Activated CD4-positive, alpha-beta T cell treated with anti-CD3 and anti-CD28 coated beads, Interleukin-2, amount 10 ng/mL, durations not matched to agents 24 days and 14 days (primary cell): ENCODE measurements around the gene CFL2. TPM values are rescaled to one million over a fixed set of nuclear protein-coding genes. Genes with fewer than 3 reads are reported as not detected.
A peak's percentile ranks its signal among the peaks of the same experiment; 100 is the strongest.

ENCODE experiments used
- DNase-seq: peaks from one replicate; pipeline ENCODE4 v3.0.0; 2022
- H3K27ac Mint-ChIP-seq: one replicate; pipeline ENCODE4 v1.8.0; 2022; ENCODE audit warnings: mild to moderate bottlenecking, mixed read lengths
- H3K27me3 Mint-ChIP-seq: one replicate; pipeline ENCODE4 v1.8.0; 2022; ENCODE audit warnings: mixed read lengths
- H3K36me3 Mint-ChIP-seq: one replicate; pipeline ENCODE4 v1.8.0; 2022; ENCODE audit warnings: low read depth, mild to moderate bottlenecking, mixed read lengths
- H3K4me1 Mint-ChIP-seq: one replicate; pipeline ENCODE4 v1.8.0; 2021; ENCODE audit warnings: mixed read lengths
- H3K4me3 Mint-ChIP-seq: one replicate; pipeline ENCODE4 v1.8.0; 2022; ENCODE audit warnings: mild to moderate bottlenecking, moderate library complexity, mixed read lengths
- H3K9me3 Mint-ChIP-seq: one replicate; pipeline ENCODE4 v1.8.0; 2021; ENCODE audit warnings: mixed read lengths
- intact Hi-C: fragments of 100-400 bp; cut with micrococcal nuclease; formaldehyde crosslinking; loops from one replicate; pipeline ENCODE4 v1.15.1; 2023
- total RNA-seq: library from RNA; stranded (reverse); gene quantifications from 2 replicates; pipeline ENCODE4 v1.2.3, GENCODE V29; 2022

Gene CFL2
- total RNA-seq, 1 donor from 2014 or later: 6.0 TPM

DNA sequence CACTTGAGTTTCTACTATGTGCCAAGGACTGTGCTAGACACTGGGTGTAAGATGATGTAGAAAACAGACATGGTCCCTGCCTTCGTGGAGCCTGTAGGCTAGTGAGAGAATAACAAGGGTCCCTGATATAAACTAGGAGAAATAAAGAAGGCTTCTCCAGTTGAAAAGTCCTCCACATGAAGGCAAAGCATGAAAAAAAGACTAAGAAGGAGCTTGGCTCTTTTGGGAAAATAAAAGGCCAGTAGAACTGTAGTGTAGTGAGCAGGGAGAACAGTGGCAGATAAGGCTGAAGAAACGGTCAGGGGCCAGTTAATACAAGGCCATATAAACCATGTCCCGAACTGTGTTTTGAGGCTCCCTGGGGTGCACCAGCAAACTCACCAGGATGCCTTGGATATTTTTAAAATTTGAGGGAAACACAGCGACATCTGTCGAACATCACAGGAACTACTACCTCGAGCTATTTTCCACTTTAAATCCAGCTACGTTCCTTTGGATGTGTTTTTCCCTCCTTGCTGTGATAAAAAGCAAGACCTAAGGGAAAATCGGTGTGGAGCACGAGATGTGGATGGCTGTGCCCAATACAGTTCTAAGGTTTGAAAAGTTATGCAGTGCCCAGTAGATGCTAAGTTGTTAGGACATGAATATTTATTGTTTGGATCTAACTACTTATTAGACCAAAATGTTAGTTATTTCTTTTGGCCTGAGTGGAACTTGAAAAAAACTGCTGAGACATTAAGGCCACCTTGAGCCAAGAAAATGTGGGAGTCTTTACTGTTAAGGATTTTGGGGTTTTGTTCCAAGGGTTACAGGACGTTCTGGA, 8.5 kb upstream of the CFL2 start:
- peaks cover 24% of the 10 kb centered on the region for H3K27me3 Mint-ChIP-seq
- intact Hi-C loops: loop anchor here (1.0 kb wide), 1 partner anchor 51 kb away; no protein-coding TSS in a partner anchor
- no peak overlapping the region for H3K27ac Mint-ChIP-seq

GRCh38 chr14:34721129-34721528, 6.7 kb upstream of the CFL2 start:
- H3K4me3 Mint-ChIP-seq: no peak overlapping the region
- H3K27me3 Mint-ChIP-seq: peaks cover 26% of the 10 kb centered on the region
- no peaks in the 10 kb centered on the region for H3K36me3 Mint-ChIP-seq
- H3K27ac Mint-ChIP-seq: no peak overlapping the region
- no peak for DNase-seq
- H3K9me3 Mint-ChIP-seq: no peaks in the 10 kb centered on the region
- H3K4me1 Mint-ChIP-seq: peaks cover 7% of the 10 kb centered on the region
- intact Hi-C loops: no loop called here

More for the DNA sequence above, 8.5 kb upstream of the CFL2 start:
- H3K9me3 Mint-ChIP-seq: no peaks in the 10 kb centered on the region
- peak; percentile 80 for DNase-seq
- H3K36me3 Mint-ChIP-seq: no peaks in the 10 kb centered on the region
- peaks cover 7% of the 10 kb centered on the region for H3K4me1 Mint-ChIP-seq
- no peak overlapping the region for H3K4me3 Mint-ChIP-seq

DNA sequence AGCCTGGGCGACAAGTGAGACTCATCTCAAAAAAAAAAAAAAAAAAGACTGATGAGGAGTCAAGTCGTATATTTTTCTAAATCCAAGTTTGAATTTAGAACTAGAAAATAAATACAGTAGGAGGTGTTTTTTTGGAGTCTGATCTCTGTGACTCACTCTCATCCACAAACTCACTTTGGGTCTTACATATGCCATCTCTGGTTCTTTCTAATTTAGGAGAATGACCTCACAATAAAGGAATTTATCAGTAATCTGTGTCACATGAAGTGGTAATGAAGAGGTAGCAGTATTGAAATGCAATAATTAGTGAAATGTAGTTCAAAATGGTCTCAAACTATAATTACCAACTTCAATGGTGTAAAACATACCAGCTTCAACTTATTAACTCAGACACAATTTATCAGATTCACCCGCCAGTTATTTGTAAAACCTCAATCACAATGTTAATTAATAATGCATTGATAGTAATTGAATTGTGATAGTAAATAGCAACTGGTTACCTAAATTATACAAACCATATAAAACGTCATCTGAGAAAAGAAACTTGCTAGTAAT, 4.4 kb upstream of the CFL2 start:
- DNase-seq: no peak
- no peaks in the 10 kb centered on the region for H3K36me3 Mint-ChIP-seq
- intact Hi-C loops: loop anchor here (10.0 kb wide), 1 partner anchor 696 kb away; no protein-coding TSS in a partner anchor
- H3K4me1 Mint-ChIP-seq: peaks cover 19% of the 10 kb centered on the region
- no peak overlapping the region for H3K27ac Mint-ChIP-seq
- H3K4me3 Mint-ChIP-seq: no peak overlapping the region
- peaks cover 26% of the 10 kb centered on the region for H3K27me3 Mint-ChIP-seq
- no peaks in the 10 kb centered on the region for H3K9me3 Mint-ChIP-seq

DNA sequence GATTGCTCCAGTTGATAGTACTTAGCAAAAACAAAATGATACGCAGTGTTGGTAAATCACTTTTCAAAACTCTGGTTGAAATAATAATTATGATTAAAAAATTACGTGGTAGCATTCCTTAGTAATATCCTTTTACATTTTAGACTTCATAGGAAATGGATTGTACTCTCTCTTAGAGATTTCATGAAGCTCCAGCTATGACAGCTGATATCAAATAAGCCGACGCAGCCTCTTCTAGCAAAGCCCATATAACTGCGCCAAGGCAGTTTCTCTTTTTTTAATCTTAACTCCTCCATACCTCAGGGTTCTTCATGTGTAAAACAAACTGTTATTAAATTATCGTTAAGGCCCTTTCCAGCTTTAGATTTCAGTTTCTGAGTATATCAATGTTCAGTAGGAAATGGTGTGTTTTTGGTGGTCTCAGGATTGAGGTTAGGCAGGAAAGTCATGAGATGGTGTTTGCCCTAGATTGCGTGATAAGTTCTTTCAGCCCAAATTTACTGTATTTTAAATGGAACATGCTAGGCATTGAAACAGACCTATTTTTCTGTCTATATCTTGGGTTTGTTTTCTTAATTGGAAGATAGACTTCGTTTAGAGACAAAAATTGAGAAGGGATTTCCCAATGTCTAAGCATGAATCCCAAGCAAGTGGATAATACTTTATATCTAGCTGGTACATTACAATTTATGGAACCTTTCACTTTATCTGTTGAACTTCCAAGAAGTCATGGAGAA, 902 bp upstream of the CFL2 start:
- intact Hi-C loops: loop anchor here (10.0 kb wide), 1 partner anchor 700 kb away; no protein-coding TSS in a partner anchor
- DNase-seq: no peak
- Mint-ChIP-seq H3K27ac (peak overlapping the region; percentile 48), H3K9me3 (no peaks in the 10 kb centered on the region), H3K27me3 (peaks cover 17% of the 10 kb centered on the region), H3K4me3 (peak overlapping the region; percentile 87), H3K4me1 (peaks cover 21% of the 10 kb centered on the region), H3K36me3 (peaks cover 18% of the 10 kb centered on the region)

GRCh38 chr14:34713681-34714319, 593 bp downstream of the CFL2 start:
- no peaks in the 10 kb centered on the region for H3K9me3 Mint-ChIP-seq
- intact Hi-C loops: loop anchor here (1.0 to 10.0 kb wide), 3 partner anchors 84 to 701 kb away; no protein-coding TSS in a partner anchor

GRCh38 chr14:34713122-34713680, 1.2 kb downstream of the CFL2 start:
- DNase-seq: no peak
- H3K4me3 Mint-ChIP-seq: peak overlapping the region; percentile 87
- peaks cover 18% of the 10 kb centered on the region for H3K36me3 Mint-ChIP-seq
- intact Hi-C loops: loop anchor here (10.0 kb wide), 1 partner anchor 702 kb away; no protein-coding TSS in a partner anchor
- peak overlapping the region; percentile 86 for H3K27ac Mint-ChIP-seq
- no peaks in the 10 kb centered on the region for H3K9me3 Mint-ChIP-seq
- peaks cover 7% of the 10 kb centered on the region for H3K27me3 Mint-ChIP-seq
- H3K4me1 Mint-ChIP-seq: peaks cover 21% of the 10 kb centered on the region

More at GRCh38 chr14:34713681-34714319, 593 bp downstream of the CFL2 start:
- Mint-ChIP-seq H3K27ac (peak overlapping the region; percentile 86), H3K4me3 (peak overlapping the region; percentile 87), H3K27me3 (peaks cover 9% of the 10 kb centered on the region), H3K36me3 (peaks cover 18% of the 10 kb centered on the region), H3K4me1 (peaks cover 21% of the 10 kb centered on the region)
- DNase-seq: peak; percentile 71

DNA sequence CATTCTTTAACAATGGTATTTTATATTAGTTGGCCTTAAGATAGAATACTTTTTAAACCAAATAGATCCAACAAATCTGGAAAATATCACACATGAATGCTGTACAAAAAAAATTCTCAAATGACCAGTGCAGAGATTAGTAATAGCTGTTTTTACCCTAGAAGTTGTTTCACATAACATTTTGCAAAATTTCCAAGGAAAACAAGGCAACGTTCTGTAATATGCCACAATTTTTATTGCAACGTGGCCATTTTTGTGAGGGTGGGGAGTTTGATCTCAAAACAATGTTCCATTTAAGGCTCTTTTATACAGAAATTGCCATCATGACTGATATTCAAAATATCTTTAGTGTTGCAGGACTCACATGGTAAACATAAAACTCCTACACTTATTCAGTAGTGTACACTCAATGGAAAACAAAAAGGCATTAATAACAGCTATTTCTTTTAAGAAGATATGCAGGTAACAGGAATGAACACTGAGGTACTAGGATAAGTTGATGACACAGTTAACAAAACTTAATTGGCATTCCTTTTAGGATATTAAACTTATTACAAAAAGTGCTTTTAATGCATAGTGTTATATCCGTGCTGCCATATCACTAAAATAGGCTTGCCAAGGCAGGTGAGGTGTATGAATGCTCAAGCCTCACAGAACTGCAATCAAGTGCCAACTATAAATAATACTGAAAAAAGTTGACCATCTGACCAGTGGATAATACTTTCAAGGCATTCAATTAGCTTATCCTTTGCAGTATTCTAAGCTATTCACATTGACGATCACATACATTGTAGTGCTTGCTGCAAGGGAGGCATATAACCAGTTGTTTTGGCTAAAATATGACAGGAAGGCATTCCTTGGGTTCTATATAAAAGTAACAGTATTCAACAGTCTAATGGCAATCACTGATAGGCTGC, 2.3 kb downstream of the CFL2 start:
- no peak overlapping the region for H3K27ac Mint-ChIP-seq
- H3K4me1 Mint-ChIP-seq: peaks cover 21% of the 10 kb centered on the region
- intact Hi-C loops: loop anchor here (10.0 kb wide), 1 partner anchor 703 kb away; no protein-coding TSS in a partner anchor
- H3K4me3 Mint-ChIP-seq: no peak overlapping the region
- no peaks in the 10 kb centered on the region for H3K9me3 Mint-ChIP-seq
- no peak for DNase-seq
- peaks cover 18% of the 10 kb centered on the region for H3K36me3 Mint-ChIP-seq
- peaks cover under 1% of the 10 kb centered on the region for H3K27me3 Mint-ChIP-seq

DNA sequence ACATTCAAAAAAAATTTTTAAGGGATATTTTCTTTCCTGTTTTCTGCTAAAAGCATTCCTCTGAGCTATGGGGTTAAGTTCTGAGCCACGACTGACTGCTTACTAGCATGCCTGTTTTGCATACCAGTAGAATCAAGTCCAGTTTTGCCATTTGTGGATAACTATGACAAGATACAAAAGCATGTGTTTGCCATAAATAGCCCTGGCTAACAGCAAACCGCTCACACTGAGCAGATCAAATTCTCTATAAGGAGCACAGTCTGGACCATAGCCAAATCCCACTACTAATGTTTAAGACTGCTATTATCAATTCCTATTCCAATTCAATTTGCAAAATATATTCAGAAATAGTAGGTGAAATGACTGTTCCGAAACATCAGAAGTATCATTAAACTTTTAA, 3.2 kb downstream of the CFL2 start:
- H3K4me1 Mint-ChIP-seq: peaks cover 21% of the 10 kb centered on the region
- H3K27ac Mint-ChIP-seq: no peak overlapping the region
- H3K36me3 Mint-ChIP-seq: peaks cover 18% of the 10 kb centered on the region
- H3K9me3 Mint-ChIP-seq: no peaks in the 10 kb centered on the region
- no peak for DNase-seq
- H3K4me3 Mint-ChIP-seq: no peak overlapping the region
- intact Hi-C loops: loop anchor here (10.0 kb wide), 1 partner anchor 704 kb away; no protein-coding TSS in a partner anchor
- H3K27me3 Mint-ChIP-seq: no peaks in the 10 kb centered on the region

GRCh38 chr14:34710744-34711143, 3.6 kb downstream of the CFL2 start:
- H3K27ac Mint-ChIP-seq: no peak overlapping the region
- H3K36me3 Mint-ChIP-seq: peaks cover 18% of the 10 kb centered on the region
- intact Hi-C loops: loop anchor here (10.0 kb wide), 1 partner anchor 704 kb away; no protein-coding TSS in a partner anchor
- no peak for DNase-seq
- peaks cover 18% of the 10 kb centered on the region for H3K4me1 Mint-ChIP-seq
- no peaks in the 10 kb centered on the region for H3K27me3 Mint-ChIP-seq
- H3K9me3 Mint-ChIP-seq: no peaks in the 10 kb centered on the region
- no peak overlapping the region for H3K4me3 Mint-ChIP-seq

DNA sequence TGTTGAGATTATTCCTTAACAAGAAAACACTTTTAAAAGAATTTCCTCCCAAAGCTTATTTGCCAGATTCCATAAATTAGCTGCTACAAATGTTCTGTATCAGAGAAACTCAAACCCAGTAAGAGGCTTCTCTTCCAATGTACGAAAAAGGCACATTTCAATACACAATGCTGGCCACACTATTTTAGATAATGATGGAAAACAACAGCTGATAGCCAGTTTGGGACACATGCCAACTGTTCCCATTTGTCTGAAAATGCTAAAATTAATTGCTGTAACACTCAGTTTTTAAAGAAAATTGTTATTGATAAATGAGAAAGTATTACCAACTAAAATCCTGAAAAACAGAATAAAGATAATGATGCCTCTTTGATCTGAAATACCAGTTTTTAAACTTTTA, 4.4 kb downstream of the CFL2 start:
- intact Hi-C loops: loop anchor here (10.0 kb wide), 1 partner anchor 705 kb away; no protein-coding TSS in a partner anchor
- H3K9me3 Mint-ChIP-seq: no peaks in the 10 kb centered on the region
- no peak overlapping the region for H3K4me3 Mint-ChIP-seq
- DNase-seq: no peak
- peaks cover 18% of the 10 kb centered on the region for H3K36me3 Mint-ChIP-seq
- no peak overlapping the region for H3K27ac Mint-ChIP-seq
- peaks cover 13% of the 10 kb centered on the region for H3K4me1 Mint-ChIP-seq
- no peaks in the 10 kb centered on the region for H3K27me3 Mint-ChIP-seq

DNA sequence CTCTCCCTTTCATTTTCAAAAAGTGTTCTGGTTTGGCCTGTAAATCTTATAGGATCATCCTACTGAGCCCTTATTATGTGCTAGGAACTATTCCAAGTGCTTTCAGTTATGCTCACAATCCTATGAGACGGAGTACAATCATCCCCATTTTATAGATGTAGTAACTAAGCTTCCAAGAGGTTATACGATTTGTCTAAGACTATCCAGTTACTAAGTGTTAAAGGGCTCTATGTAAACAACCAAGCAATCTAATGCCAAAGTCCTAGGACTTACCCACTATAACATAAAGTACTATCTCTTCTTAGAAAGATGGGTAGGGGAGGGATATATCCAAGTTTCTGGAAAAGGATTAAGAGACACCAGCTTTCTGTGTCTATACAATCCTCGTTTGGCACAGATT, 6.7 kb downstream of the CFL2 start:
- Mint-ChIP-seq H3K27me3 (no peaks in the 10 kb centered on the region), H3K4me1 (no peaks in the 10 kb centered on the region)
- no peak for DNase-seq

DNA sequence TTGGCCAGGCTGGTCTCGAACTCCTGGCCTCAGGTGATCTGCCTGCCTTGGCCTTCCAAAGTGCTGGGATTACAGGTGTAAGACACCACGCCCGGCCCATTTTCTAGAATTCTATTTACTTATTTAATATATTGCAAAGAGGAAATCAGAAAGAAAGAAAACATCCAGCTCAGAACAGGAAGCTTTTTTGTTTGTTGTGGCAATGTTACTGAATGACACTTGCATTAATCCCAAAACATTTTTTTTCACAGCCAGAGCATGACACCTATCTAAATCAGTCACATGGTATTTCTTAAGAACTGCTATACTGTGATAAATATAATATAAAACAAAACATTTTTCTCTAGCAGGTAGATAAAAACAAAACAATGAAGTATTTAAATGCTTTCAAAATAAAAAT, 12.6 kb downstream of the CFL2 start:
- H3K4me1 Mint-ChIP-seq: no peaks in the 10 kb centered on the region

More for the DNA sequence above, 6.7 kb downstream of the CFL2 start:
- Mint-ChIP-seq H3K36me3 (peaks cover 11% of the 10 kb centered on the region), H3K27ac (no peak overlapping the region), H3K4me3 (no peak overlapping the region), H3K9me3 (no peaks in the 10 kb centered on the region)
- intact Hi-C loops: no loop called here

More for the DNA sequence above, 12.6 kb downstream of the CFL2 start:
- H3K36me3 Mint-ChIP-seq: no peaks in the 10 kb centered on the region
- DNase-seq: no peak
- H3K27ac Mint-ChIP-seq: no peak overlapping the region
- peaks cover 3% of the 10 kb centered on the region for H3K27me3 Mint-ChIP-seq
- no peak overlapping the region for H3K4me3 Mint-ChIP-seq
- H3K9me3 Mint-ChIP-seq: no peaks in the 10 kb centered on the region
- intact Hi-C loops: no loop called here
